IPS-NIHi11 (cell line): ENCODE measurements around the gene CFAP92.

Experiments
- DNase-seq: peaks from one replicate; pipeline ENCODE4 v3.0.0; 2012; ENCODE audit warnings: mixed read lengths, low spot score

The CFAP92 gene

DNA sequence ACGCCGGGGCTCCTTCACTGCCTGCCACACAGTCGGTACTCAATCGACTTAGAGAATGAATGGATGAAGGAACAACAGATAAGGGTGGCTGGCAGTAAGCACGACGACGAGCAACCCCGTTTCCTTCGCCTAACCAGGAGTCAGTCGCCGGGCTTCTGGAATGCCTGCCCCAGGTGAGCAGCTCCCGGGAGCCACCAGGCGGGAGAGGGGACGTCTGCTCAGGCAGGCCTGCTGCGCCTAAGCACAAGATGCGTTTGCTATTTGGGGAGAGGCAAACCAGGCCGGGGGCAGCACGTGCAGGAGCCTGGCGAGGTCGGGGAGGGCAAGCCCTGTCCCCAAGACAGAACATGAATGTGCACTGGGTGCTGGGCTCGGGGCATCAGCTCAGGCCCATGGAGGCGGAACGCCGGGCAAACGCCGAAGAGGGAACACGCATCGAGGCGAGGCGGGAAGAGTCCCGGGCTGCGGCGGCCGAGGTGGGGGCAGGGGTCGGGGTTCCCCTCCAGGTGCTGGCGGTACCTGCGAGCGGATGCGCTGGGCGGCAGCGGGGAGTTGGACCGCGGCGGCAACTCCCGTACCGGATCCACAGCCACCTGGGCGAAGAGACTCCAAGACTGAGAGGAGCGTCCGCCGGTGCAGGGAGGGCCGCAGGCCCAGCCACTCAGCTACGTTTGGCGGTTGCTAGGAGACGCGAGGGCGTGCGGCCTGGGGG is at the start of gene CFAP92:
Gene CFAP92 (minus strand): TSS at position 616 of the 712 bp plus-strand sequence. CDS start 772 bp downstream, outside the sequence.
- peak; percentile 98 for DNase-seq

GRCh38 chr3:129040579-129041300 is 46.9 kb upstream of the CFAP92 start:
- no peak for DNase-seq

DNA sequence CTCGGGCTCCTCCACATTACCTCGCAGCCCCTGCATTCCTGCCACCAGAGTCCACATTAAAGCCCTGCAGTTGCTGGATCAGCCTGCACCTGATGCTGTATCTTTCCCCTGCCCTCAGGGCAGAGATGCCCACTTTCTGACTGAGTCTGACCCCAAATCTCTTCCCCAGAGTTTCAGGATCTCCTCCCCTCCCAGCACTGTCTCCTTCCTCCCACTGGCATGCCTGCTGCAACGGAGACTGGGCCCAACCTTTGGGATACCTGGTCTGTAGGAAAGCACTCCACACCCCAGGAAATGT is 46.1 kb upstream of the CFAP92 start:
- DNase-seq = no peak

GRCh38 chr3:129039271-129040038 is 45.6 kb upstream of the CFAP92 start:
- no peak for DNase-seq

DNA sequence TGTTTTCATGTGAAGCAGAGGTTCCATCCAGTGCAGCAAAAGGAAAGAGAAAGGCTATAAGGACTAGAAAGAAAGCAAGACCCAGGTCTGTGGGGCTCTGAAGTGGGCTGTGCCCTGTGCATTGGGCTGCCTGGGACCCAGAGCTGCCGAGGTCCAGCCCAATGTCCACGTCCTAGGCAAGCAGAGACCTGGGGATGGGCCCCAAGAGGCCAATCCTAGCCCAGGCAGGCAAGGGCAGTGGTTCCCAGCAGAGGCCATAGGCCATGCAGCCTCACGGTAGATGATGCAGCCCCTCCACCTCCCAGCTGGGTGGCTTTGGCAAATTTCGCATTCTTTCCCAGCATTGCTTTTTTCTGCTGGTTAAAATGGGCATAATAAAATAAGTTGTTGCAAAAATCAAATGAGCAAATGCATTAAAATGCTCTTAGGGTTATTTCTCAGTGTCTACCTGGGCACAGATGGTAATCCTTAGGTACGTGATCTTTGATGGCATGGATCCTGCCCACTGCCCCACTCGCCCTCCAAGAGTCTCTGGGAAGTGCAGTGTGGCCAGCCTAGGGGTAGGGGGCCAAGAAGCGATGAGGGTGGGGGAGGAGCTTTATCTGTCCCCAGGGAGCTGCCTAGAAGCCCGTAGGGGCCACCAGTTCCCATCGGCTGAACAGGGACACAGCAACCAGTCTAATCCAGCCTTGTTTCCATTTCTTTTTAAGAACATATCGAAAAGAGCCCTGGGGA is 44.4 kb upstream of the CFAP92 start:
- DNase-seq = no peak

GRCh38 chr3:129037093-129037419 is 43.2 kb upstream of the CFAP92 start:
- DNase-seq = no peak

- DNase-seq = no peak
Measured at GRCh38 chr3:129036222-129037092, 42.6 kb upstream of the CFAP92 start.

DNA sequence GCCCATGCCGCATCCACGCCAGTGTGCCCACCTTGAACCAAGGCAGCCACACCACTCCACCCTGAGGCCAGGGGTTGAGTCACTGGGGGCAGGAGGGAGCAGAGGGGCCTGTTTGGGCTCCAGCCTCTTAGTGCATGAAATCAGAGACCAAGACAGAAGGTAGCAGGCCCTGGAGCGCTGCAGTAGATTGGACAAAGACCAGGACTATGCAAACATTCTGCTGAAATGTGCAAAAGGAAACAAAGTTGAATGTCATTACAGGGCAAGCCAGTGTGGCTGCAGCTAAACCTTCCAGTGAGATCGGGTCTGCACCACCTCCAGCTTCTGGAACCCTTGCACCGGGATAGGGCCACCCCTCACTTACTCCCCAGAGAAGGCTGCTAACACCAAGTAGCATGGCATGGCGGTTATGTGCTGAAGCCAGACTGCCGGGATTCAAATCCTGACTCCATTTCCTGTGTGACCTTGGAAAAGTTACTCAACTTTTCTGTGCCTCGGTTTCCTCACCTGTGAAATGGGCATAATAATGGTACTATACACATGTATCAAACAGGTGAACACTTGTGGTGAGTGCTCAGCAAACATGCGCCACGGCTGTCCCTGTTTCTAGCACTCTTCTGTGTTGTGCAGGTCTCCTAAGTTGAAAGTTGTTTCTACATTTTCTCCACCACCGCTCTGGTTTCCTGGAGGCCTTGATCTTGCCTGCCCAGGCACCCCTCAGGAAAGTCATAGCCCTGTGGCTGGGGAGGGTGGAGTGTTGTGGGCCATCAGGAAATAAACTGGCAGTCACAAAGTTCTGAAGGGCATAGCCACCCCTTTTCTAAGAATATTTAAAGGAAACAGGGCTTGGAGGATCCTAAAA is 41.7 kb upstream of the CFAP92 start:
- DNase-seq = no peak

DNA sequence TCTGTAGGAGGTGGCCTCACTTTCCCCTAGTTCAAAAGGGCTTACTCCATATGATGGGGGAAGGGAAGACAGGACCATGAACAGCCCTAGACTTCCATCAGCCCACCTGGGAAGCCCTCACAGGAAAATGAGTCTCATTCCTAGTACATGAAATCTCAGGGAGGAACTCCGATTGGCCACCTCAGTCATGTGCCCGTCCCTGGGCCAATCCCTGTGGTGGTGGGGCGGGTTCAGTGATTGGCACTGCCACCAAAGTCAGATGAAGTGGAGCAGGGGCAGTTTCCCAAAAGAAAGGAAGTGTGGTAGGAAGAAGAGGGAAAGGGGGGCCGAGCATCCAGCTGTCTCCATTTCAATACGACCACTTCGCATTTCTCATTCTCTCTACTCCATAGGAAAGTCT is 40.8 kb upstream of the CFAP92 start:
- peak; percentile 67 for DNase-seq

DNA sequence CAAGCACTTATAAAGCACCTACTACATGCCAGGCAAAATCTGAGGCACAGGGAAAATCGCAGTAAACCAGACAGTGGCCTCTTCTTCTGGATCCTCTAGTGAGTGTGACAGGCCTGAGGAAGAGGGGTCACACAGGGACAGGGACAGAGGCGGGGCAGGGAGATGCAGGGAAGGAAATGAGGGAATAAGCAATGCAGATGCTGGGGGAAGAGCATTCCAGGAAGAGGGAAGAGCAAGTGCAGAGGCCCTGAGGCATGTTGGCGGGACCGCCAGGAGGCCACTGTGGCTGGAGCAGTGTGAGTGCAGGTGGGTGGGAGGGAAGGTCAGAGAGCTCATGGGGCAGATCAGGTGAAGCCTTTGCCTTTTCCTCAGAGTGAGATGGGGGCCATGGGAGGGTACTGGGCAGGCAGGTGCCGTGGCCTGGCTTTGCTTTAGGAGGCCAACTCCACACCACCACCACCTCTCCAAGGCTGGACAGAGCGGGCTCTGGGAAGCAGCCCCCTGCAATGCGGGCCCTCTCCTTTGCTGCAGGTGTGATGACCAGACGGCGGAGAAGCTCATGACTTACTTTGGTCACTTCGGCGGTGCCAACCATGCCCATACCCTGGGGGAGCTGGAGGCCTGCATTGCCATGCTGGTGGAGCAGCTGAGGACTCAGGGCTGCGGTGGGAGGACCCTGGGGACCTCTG is 39.9 kb upstream of the CFAP92 start:
- DNase-seq = no peak

- DNase-seq = no peak
Measured at GRCh38 chr3:129033151-129033550, 39.3 kb upstream of the CFAP92 start.

GRCh38 chr3:129032716-129033115 is 38.8 kb upstream of the CFAP92 start:
- no peak for DNase-seq

DNA sequence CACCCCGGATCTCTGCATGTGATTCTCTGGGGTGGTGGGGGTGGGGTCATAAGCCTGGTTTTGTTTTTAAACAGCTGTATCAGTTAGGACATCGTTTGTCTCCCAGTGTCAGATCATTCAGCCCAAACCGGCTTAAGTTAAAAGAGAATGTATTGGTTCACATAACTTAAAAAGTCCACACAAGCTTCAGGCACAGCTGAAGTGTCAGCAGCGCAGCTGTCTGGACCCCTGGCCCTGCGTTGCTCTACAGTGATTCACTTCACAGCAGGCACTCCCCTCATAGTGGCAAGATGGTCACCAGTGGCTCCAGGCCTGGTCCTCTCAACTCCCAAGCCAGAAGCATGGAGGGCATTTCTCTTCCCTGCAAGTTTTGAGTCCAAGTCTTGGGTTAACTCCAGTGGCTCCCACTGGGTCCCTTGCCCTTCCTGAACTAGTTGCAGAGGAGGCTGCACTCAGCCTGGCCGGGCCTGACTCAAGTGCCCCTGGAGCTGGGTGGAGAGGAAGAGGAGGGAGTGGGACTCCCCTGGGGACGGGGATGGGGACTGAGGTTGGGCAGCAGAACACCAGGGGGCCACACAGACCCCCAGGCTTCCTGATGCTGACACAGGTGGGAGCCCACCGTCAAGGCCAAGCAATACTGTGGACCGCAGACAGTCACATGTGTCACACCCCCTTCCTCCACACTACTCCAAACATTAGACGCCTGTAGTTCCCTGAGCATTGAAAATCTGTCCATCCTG is 37.8 kb upstream of the CFAP92 start:
- no peak for DNase-seq

GRCh38 chr3:129030611-129031010 is 36.7 kb upstream of the CFAP92 start:
- no peak for DNase-seq

DNA sequence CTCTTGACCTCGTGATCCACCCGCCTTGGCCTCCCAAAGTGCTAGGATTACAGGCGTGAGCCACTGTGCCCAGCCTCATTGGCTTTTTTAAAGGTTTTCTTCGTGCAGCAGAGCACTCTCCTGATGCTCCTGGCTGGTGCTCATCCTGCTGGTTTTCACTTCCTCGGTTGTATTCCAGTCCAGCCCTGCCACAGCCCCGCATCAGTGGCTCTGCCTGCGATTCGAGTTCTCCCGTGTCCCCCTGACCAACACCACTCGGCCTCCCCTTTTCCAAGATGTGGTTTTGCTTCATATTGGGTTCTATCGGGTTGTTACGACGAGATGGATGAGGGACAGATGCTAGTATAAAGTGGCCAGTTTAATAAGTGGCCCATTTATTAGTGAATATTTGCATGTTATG is 35.0 kb upstream of the CFAP92 start:
- DNase-seq = no peak

- no peak for DNase-seq
Measured at GRCh38 chr3:129027544-129027880, 33.6 kb upstream of the CFAP92 start.

DNA sequence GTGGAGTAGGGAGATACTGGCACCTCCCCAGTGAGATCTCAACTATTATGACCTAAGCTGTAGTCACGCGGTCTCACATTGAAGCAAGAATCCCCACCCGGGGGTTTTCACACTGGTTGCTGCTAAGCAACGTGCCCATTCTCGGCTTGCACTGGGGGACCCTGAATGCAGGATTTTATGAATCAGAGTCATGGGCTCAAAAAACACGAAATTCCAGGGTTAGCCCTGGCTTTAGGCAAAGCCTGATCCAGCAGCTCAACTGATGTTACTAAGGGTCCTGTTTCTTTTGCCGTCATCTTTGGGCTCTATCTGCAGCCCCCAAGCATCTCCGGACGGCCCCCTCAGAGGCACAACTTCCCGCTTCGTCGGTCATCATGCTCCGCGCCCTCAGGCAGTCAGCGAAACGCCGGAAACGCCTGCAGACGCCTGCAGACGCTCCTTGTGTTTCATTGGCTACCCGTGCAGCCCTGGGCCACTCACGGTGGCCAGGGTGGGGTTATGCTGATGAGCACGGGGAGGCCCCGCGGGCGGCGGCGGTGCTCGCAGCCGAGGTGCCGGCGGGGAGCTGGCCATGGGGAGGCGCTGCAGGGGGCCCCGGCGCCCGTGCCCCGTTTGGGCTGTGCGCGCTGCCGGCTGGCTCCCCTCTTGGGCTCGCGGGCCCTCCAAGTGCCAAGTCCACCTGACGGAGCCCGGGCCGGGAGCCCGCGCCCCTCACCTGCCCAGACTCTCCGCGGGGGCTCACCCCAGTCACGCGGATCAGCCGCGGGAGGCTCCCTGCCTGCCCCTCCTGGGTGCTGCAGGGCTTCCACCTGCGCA is 33.1 kb upstream of the CFAP92 start:
- peak; percentile 99 for DNase-seq

GRCh38 chr3:129025691-129026435 is 32.0 kb upstream of the CFAP92 start:
- no peak for DNase-seq
